Mesendoderm (in vitro differentiated cells): ENCODE data around the gene ATXN7L1.

Experiments used
- DNase-seq: peaks from one replicate; pipeline ENCODE4 v3.0.0; 2013
- H2AK5ac ChIP-seq: 2 replicates; pipeline ENCODE4 v1.6.1; 2013; ENCODE audit warnings: low read length, inconsistent platforms
- H2BK120ac ChIP-seq: 2 replicates; pipeline ENCODE4 v1.6.1; 2013; ENCODE audit warnings: low read depth, mild to moderate bottlenecking, low read length, moderate library complexity, mixed read lengths
- H2BK15ac ChIP-seq: replicated peaks from 2 replicates; pipeline ENCODE4 v1.6.1; 2013; ENCODE audit warnings: low read depth, mild to moderate bottlenecking, moderate library complexity
- H2BK5ac ChIP-seq: 2 replicates; pipeline ENCODE4 v1.6.1; 2013; ENCODE audit warnings: low read length, inconsistent platforms
- H3K18ac ChIP-seq: 2 replicates; pipeline ENCODE4 v1.6.1; 2013; ENCODE audit warnings: mild to moderate bottlenecking, low read length, mixed read lengths
- H3K23ac ChIP-seq: one replicate; pipeline ENCODE4 v1.6.1; 2013; ENCODE audit warnings: low read length
- H3K27ac ChIP-seq: 2 replicates; pipeline ENCODE4 v1.5.1; 2013; ENCODE audit warnings: low read depth, mild to moderate bottlenecking, inconsistent platforms, low read length, moderate library complexity
- H3K27me3 ChIP-seq: 2 replicates; pipeline ENCODE4 v1.6.1; 2013; ENCODE audit warnings: low read length, control low read depth, mild to moderate bottlenecking, inconsistent platforms; ENCODE audit not compliant: insufficient read depth, poor library complexity
- H3K36me3 ChIP-seq: 2 replicates; pipeline ENCODE4 v1.6.1; 2013; ENCODE audit warnings: low read length, inconsistent platforms; ENCODE audit not compliant: control insufficient read depth, insufficient read depth
- H3K4ac ChIP-seq: one replicate; pipeline ENCODE4 v1.6.1; 2013; ENCODE audit warnings: low read depth, mild to moderate bottlenecking, low read length, moderate library complexity
- H3K4me1 ChIP-seq: 2 replicates; pipeline ENCODE4 v1.6.1; 2013; ENCODE audit warnings: low read depth, low read length, inconsistent platforms; ENCODE audit not compliant: control insufficient read depth
- H3K4me2 ChIP-seq: 2 replicates; pipeline ENCODE4 v1.6.1; 2013; ENCODE audit warnings: low read length
- H3K4me3 ChIP-seq: 2 replicates; pipeline ENCODE4 v1.5.1; 2013; ENCODE audit warnings: mild to moderate bottlenecking, low read length
- H3K56ac ChIP-seq: one replicate; pipeline ENCODE4 v1.6.1; 2013; ENCODE audit warnings: low read length
- H3K79me1 ChIP-seq: 2 replicates; pipeline ENCODE4 v1.6.1; 2013; ENCODE audit warnings: low read length, inconsistent platforms
- H3K79me2 ChIP-seq: 2 replicates; pipeline ENCODE4 v1.6.1; 2013; ENCODE audit warnings: mild to moderate bottlenecking, low read length; ENCODE audit not compliant: control insufficient read depth, insufficient read depth
- H3K9ac ChIP-seq: 2 replicates; pipeline ENCODE4 v1.6.1; 2013; ENCODE audit warnings: low read length, inconsistent platforms
- H4K5ac ChIP-seq: one replicate; pipeline ENCODE4 v1.6.1; 2013; ENCODE audit warnings: low read length
- H4K8ac ChIP-seq: one replicate; pipeline ENCODE4 v1.6.1; 2013; ENCODE audit warnings: low read depth, mild to moderate bottlenecking, control low read depth, low read length, moderate library complexity
- WGBS: extraction: QIAGEN DNeasy Blood & Tissue Kit; methylation state at CpG from one replicate; pipeline ENCODE4 v1.1.7; 2013; ENCODE audit warnings: low lambda C conversion rate, missing lambda C conversion rate; ENCODE audit not compliant: insufficient coverage; ENCODE audit errors: extremely low coverage; 5-methylcytosine and 5-hydroxymethylcytosine counted together

The ATXN7L1 gene

GRCh38 chr7:105613611-105614330, 262.6 kb downstream of the ATXN7L1 start:
- H3K4me1 ChIP-seq: no peaks in the 10 kb centered on the region
- H3K56ac ChIP-seq: no peak overlapping the region
- H2AK5ac ChIP-seq: no peak overlapping the region
- H3K79me2 ChIP-seq: no peaks in the 10 kb centered on the region
- H2BK120ac ChIP-seq: no peak overlapping the region
- no peak overlapping the region for H3K4ac ChIP-seq
- H3K4me3 ChIP-seq: no peak overlapping the region
- no peak overlapping the region for H3K23ac ChIP-seq
- no peak overlapping the region for H4K5ac ChIP-seq
- no peak overlapping the region for H4K8ac ChIP-seq
- no peaks in the 10 kb centered on the region for H3K27me3 ChIP-seq
- no peak overlapping the region for H2BK15ac ChIP-seq
- DNase-seq: no peak
- no peaks in the 10 kb centered on the region for H3K79me1 ChIP-seq
- no peak overlapping the region for H3K27ac ChIP-seq
- H3K36me3 ChIP-seq: peaks cover 6% of the 10 kb centered on the region
- WGBS: no CpG with 5 or more reads among the region's 32 CpGs
- no peak overlapping the region for H3K18ac ChIP-seq
- H3K4me2 ChIP-seq: no peak overlapping the region
- H3K9ac ChIP-seq: no peak overlapping the region
- no peak overlapping the region for H2BK5ac ChIP-seq

- no peak overlapping the region for H2BK5ac ChIP-seq
- peaks cover 6% of the 10 kb centered on the region for H3K36me3 ChIP-seq
- H3K9ac ChIP-seq: no peak overlapping the region
- no peak overlapping the region for H3K18ac ChIP-seq
- no peak overlapping the region for H3K4ac ChIP-seq
- H2AK5ac ChIP-seq: no peak overlapping the region
- H3K4me3 ChIP-seq: no peak overlapping the region
- no peak overlapping the region for H3K27ac ChIP-seq
- H3K4me1 ChIP-seq: no peaks in the 10 kb centered on the region
- no CpG with 5 or more reads among the region's 9 CpGs for WGBS
- H4K8ac ChIP-seq: no peak overlapping the region
- no peak for DNase-seq
- no peak overlapping the region for H4K5ac ChIP-seq
- no peaks in the 10 kb centered on the region for H3K79me2 ChIP-seq
- H3K79me1 ChIP-seq: no peaks in the 10 kb centered on the region
- no peak overlapping the region for H3K23ac ChIP-seq
- no peak overlapping the region for H2BK15ac ChIP-seq
- H2BK120ac ChIP-seq: no peak overlapping the region
- H3K56ac ChIP-seq: no peak overlapping the region
- no peaks in the 10 kb centered on the region for H3K27me3 ChIP-seq
- no peak overlapping the region for H3K4me2 ChIP-seq
Measured at GRCh38 chr7:105612806-105613205, 263.6 kb downstream of the ATXN7L1 start.

- Histone ChIP-seq H3K27me3 (no peaks in the 10 kb centered on the region), H3K56ac (no peak overlapping the region), H3K27ac (no peak overlapping the region), H2BK5ac (no peak overlapping the region), H3K4me2 (no peak overlapping the region), H3K79me2 (no peaks in the 10 kb centered on the region), H3K9ac (no peak overlapping the region), H2BK120ac (no peak overlapping the region), H3K18ac (no peak overlapping the region), H4K8ac (no peak overlapping the region), H3K23ac (no peak overlapping the region), H2AK5ac (no peak overlapping the region), H2BK15ac (no peak overlapping the region), H4K5ac (no peak overlapping the region), H3K79me1 (no peaks in the 10 kb centered on the region), H3K4me3 (no peak overlapping the region), H3K36me3 (peaks cover 6% of the 10 kb centered on the region), H3K4me1 (no peaks in the 10 kb centered on the region), H3K4ac (no peak overlapping the region)
- WGBS: no CpG with 5 or more reads among the region's 16 CpGs
- DNase-seq: no peak
Measured at GRCh38 chr7:105611856-105612775, 264.3 kb downstream of the ATXN7L1 start.

- Histone ChIP-seq H2BK120ac (no peak overlapping the region), H3K27me3 (no peaks in the 10 kb centered on the region), H2BK5ac (no peak overlapping the region), H3K4me2 (no peak overlapping the region), H3K4me3 (no peak overlapping the region), H3K79me1 (no peaks in the 10 kb centered on the region), H3K56ac (no peak overlapping the region), H3K79me2 (no peaks in the 10 kb centered on the region), H3K27ac (no peak overlapping the region), H3K4me1 (no peaks in the 10 kb centered on the region), H3K23ac (no peak overlapping the region), H3K18ac (no peak overlapping the region), H4K8ac (no peak overlapping the region), H2BK15ac (no peak overlapping the region), H3K9ac (no peak overlapping the region), H2AK5ac (no peak overlapping the region), H3K36me3 (peaks cover 6% of the 10 kb centered on the region), H4K5ac (no peak overlapping the region), H3K4ac (no peak overlapping the region)
- DNase-seq: no peak
- no CpG with 5 or more reads among the region's 8 CpGs for WGBS
Measured at GRCh38 chr7:105610165-105610930, 266.1 kb downstream of the ATXN7L1 start.

GRCh38 chr7:105602325-105603305, 273.8 kb downstream of the ATXN7L1 start:
- no peaks in the 10 kb centered on the region for H3K79me1 ChIP-seq
- no peak overlapping the region for H2BK120ac ChIP-seq
- H2BK5ac ChIP-seq: no peak overlapping the region
- H3K4ac ChIP-seq: no peak overlapping the region
- peaks cover 4% of the 10 kb centered on the region for H3K4me1 ChIP-seq
- H3K9ac ChIP-seq: no peak overlapping the region
- no peak overlapping the region for H3K4me2 ChIP-seq
- no peak overlapping the region for H3K56ac ChIP-seq
- H2BK15ac ChIP-seq: no peak overlapping the region
- H2AK5ac ChIP-seq: no peak overlapping the region
- H3K36me3 ChIP-seq: no peaks in the 10 kb centered on the region
- WGBS: no CpG with 5 or more reads among the region's 19 CpGs
- no peak for DNase-seq
- no peak overlapping the region for H3K4me3 ChIP-seq
- H3K79me2 ChIP-seq: no peaks in the 10 kb centered on the region
- no peak overlapping the region for H3K23ac ChIP-seq
- H3K18ac ChIP-seq: no peak overlapping the region
- no peak overlapping the region for H4K8ac ChIP-seq
- H4K5ac ChIP-seq: no peak overlapping the region
- no peaks in the 10 kb centered on the region for H3K27me3 ChIP-seq
- no peak overlapping the region for H3K27ac ChIP-seq
